Choroid plexus epithelial cell (primary cell): ENCODE results near the gene LRP2.
"Not testable (repeated sequence)": the region's sequence is repeated elsewhere in the genome, so short reads cannot be mapped to it uniquely, and the experiment has no call there.

ENCODE experiments used
- DNase-seq: peaks from one replicate; pipeline ENCODE4 v3.0.0-alpha.2; 2010; ENCODE audit warnings: low read depth
- H3K4me3 ChIP-seq: 2 replicates; pipeline ENCODE4 v1.5.1; 2011; ENCODE audit warnings: low read depth, mild to moderate bottlenecking, control low read depth, low read length, moderate library complexity
- TF ChIP-seq, protein P1 (sequence below): conservative IDR thresholded peaks from 2 replicates; pipeline ENCODE4 v1.5.1; 2011; ENCODE audit warnings: low read depth, mild to moderate bottlenecking, control low read depth, inconsistent platforms, low read length, moderate library complexity

Gene LRP2

DNA sequence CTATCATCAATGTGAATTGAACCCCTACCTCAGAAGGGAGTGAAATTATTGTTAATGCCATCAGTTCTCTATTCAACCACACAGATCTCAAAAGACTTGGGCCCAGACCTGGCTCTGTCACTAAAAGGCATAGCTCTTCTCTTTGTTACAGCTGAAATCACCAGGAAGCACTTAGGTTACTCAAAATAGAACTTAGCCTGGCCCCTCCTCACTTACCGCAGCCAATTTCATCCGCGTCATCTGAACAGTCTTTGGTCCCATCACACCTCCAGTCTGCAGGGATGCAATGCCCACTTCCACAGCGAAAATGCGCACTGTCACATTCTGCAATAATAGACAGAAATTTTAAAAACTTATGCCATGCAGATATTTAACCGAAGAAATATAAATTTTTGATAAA, 41.8 kb downstream of the LRP2 start:
- no peak for DNase-seq
- H3K4me3 ChIP-seq = no peak overlapping the region
- TF ChIP-seq, protein P1, sequence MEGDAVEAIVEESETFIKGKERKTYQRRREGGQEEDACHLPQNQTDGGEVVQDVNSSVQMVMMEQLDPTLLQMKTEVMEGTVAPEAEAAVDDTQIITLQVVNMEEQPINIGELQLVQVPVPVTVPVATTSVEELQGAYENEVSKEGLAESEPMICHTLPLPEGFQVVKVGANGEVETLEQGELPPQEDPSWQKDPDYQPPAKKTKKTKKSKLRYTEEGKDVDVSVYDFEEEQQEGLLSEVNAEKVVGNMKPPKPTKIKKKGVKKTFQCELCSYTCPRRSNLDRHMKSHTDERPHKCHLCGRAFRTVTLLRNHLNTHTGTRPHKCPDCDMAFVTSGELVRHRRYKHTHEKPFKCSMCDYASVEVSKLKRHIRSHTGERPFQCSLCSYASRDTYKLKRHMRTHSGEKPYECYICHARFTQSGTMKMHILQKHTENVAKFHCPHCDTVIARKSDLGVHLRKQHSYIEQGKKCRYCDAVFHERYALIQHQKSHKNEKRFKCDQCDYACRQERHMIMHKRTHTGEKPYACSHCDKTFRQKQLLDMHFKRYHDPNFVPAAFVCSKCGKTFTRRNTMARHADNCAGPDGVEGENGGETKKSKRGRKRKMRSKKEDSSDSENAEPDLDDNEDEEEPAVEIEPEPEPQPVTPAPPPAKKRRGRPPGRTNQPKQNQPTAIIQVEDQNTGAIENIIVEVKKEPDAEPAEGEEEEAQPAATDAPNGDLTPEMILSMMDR = no peak

DNA sequence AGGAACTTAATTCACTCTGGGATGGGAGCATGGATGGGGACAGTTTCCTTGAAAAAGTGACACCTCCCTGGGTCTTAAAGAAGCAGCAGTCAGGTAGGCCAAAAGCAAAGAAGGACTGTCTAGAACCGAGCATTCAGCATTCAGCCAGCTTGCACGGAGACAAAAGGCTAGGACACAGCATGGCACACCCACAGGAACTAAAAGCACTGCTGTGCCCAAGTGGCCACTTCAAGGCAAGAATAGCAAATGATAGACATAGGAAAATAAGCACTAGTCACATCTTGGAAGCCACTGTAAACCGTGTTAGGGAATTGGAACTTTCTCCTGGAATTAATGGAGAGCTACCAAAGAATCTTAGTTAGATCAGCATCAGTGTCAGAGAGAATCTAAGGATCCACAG, 47.0 kb downstream of the LRP2 start:
- DNase-seq = no peak
- H3K4me3 ChIP-seq = no peak overlapping the region
- TF ChIP-seq, protein P1 = no peak

DNA sequence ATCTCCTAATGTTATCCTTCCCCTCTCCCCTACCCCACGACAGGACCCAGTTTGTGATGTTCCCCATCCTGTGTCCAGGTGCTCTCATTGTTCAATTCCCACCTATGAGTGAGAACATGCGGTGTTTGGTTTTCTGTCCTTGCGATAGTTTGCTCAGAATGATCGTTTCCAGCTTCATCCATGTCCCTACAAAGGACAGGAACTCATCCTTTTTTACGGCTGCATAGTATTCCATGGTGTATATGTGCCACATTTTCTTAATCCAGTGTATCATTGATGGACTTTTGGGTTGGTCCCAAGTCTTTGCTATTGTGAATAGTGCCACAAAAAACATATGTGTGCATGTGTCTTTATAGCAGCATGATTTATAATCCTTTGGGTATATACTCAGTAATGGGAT, 54.0 kb downstream of the LRP2 start:
- H3K4me3 ChIP-seq, DNase-seq: not testable (repeated sequence)

DNA sequence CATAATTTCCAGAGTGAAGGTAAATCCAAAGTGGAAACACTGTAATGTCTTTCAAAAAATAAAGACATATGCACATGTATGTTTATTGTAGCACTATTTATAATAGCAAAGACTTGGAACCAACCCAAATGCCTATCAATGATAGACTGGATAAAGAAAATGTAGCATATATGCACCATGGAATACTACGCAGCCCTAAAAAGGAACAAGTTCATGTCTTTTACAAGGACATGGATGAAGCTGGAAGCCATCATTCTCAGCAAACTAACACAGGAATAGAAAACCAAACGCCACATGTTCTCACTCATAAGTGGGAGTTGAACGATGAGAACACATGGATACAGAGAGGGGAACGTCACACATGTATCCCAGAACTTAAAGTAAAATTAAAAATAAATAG, 57.6 kb downstream of the LRP2 start:
- DNase-seq, H3K4me3 ChIP-seq: not testable (repeated sequence)

DNA sequence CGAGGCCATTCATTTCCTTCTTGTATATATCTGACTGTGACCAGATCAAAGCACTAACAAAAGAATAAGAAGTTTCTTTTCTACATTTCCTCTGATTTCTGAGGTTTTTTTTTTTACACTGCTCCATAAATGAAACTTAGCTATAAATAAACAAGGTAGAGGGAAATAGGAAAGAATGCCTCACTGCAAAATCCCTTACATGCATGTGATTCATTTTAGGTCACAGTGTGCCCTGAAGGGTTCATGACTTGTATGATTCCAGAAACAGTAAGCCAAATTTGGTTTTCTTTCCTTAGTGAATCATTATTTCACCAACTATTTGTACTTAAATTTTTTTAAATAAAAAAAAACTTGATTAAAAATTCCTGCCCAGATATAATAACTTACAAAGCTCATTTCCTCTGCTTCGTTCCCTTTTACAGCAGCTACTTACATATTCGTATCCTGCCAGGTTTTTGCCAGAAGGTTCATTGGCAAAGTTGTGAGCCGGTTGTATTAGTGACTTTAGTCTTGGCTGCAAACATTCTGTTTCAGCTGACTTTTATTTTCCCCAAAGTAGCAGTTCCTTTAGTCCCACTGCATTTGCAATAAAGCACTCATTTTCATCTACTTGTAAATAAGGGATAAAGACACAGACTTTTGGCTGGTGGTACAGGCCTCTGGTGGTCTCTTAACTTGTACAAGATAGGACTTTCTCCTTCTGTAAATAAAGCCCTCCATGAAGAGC, 58.6 kb downstream of the LRP2 start:
- H3K4me3 ChIP-seq = no peak overlapping the region
- no peak for DNase-seq
- TF ChIP-seq, protein P1 = no peak

DNA sequence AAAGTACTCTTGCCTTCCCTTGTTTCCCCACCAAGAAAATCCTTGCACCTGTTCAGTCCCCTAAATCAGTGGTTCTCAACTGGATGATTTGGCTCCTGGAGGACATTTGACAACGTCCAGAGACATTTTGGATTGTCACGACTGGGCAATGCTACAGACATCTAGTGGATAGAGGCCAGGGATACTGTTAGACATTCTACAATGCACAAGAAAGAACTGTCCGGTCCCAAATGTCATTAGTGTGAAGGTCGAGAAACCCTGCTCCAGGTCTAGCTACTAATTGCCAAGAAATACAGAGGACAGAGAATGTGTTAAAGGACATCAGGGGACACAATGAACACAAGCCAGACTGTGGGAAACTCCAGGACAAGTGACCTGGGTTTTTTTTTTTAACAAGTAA, 60.0 kb downstream of the LRP2 start:
- no peak for DNase-seq
- TF ChIP-seq, protein P1 = no peak
- H3K4me3 ChIP-seq = no peak overlapping the region

DNA sequence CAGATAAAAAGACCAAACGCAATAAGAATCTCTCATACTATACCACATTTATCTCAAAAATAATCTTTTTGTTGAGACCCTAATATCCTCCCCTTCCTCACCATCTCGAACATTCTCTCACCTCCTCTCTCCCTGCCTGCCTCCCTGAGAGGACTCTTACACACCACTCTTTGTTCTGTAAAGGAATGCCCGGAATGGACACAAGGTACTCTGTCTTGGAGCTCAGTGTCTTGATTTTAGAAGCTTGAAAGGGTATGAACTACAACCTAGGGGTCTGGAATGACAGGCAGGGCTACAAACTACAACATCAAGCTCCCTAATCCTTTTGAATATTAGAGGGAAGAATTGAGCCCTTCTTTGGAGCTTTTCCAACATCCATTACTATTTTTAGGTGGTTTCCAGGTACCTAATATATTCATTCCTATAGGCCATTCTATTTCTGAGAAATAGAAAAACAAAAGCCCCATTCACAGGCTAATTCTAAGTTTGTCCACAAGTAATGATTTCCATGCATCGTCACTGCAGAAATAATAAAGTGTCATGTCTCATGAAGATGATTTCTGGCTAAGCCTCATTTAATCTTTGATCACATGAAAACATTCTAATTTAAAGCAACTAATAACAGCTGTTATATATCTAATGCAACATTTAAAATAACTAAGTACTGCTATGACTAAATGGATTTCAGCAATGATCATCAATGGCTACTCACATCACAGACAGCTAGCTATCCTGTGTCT, 60.6 kb downstream of the LRP2 start:
- DNase-seq = no peak
- no peak overlapping the region for H3K4me3 ChIP-seq

More for the DNA sequence above, 60.6 kb downstream of the LRP2 start:
- TF ChIP-seq, protein P1 = no peak
